SK-N-SH treated with all-trans-retinoic acid at 6 μM for 48 hours (cell line): ENCODE results near the gene IRGQ.

ENCODE experiments used
- ATAC-seq: fragments of 200-7000 bp; cut with Tn5 transposase; 3 replicates; pipeline ENCODE4 v1.9.1; 2020; ENCODE audit warnings: mild to moderate bottlenecking, moderate library complexity
- BACH2 ChIP-seq: fragments of 250-450 bp; sonication (Bioruptor Pico); IDR thresholded peaks from 2 replicates; pipeline ENCODE4 v1.9.0; 2021; ENCODE audit warnings: mild to moderate bottlenecking, borderline replicate concordance
- CREB5 ChIP-seq: fragments of 250-450 bp; sonication (Bioruptor Pico); IDR thresholded peaks from 2 replicates; pipeline ENCODE4 v1.5.1; 2020; ENCODE audit warnings: low read depth, mild to moderate bottlenecking, moderate library complexity
- CSDC2 ChIP-seq: fragments of 250-450 bp; sonication (Bioruptor Pico); IDR thresholded peaks from 2 replicates; pipeline ENCODE4 v1.5.0; 2020; ENCODE audit warnings: mild to moderate bottlenecking, moderate library complexity
- ESRRG ChIP-seq: fragments of 250-450 bp; sonication (Bioruptor Pico); IDR thresholded peaks from 2 replicates; pipeline ENCODE4 v1.6.1; 2021; ENCODE audit warnings: mild to moderate bottlenecking
- ISL1 ChIP-seq: fragments of 250-450 bp; sonication (Bioruptor Pico); IDR thresholded peaks from 2 replicates; pipeline ENCODE4 v2.1.2; 2022; ENCODE audit warnings: mild to moderate bottlenecking, moderate library complexity
- PATZ1 ChIP-seq: fragments of 250-450 bp; sonication (Bioruptor Pico); IDR thresholded peaks from 2 replicates; pipeline ENCODE4 v1.8.0; 2020; ENCODE audit warnings: mild to moderate bottlenecking, moderate library complexity, borderline replicate concordance
- POU6F1 ChIP-seq: fragments of 250-450 bp; sonication (Bioruptor Pico); IDR thresholded peaks from 2 replicates; pipeline ENCODE4 v1.8.0; 2021; ENCODE audit warnings: low read depth, mild to moderate bottlenecking, moderate library complexity, borderline replicate concordance
- PPARA ChIP-seq: fragments of 250-450 bp; sonication (Bioruptor Pico); IDR thresholded peaks from 2 replicates; pipeline ENCODE4 v1.5.0; 2020; ENCODE audit warnings: mild to moderate bottlenecking, borderline replicate concordance
- SNAI2 ChIP-seq: fragments of 250-450 bp; sonication (Bioruptor Pico); IDR thresholded peaks from 2 replicates; pipeline ENCODE4 v1.5.0; 2020; ENCODE audit warnings: mild to moderate bottlenecking, moderate library complexity
- TCF4 ChIP-seq: fragments of 250-450 bp; sonication (Bioruptor Pico); IDR thresholded peaks from 2 replicates; pipeline ENCODE4 v1.8.0; 2021; ENCODE audit warnings: mild to moderate bottlenecking, moderate library complexity, borderline replicate concordance
- TOX ChIP-seq: fragments of 250-450 bp; sonication (Bioruptor Pico); IDR thresholded peaks from 2 replicates; pipeline ENCODE4 v1.8.0; 2021; ENCODE audit warnings: mild to moderate bottlenecking, moderate library complexity, borderline replicate concordance
- TSHZ2 ChIP-seq: fragments of 250-450 bp; sonication (Bioruptor Pico); IDR thresholded peaks from 2 replicates; pipeline ENCODE4 v1.5.0; 2020; ENCODE audit warnings: mild to moderate bottlenecking, moderate library complexity
- ZC3H10 ChIP-seq: fragments of 250-450 bp; sonication (Bioruptor Pico); IDR thresholded peaks from 2 replicates; pipeline ENCODE4 v1.5.1; 2021; ENCODE audit warnings: mild to moderate bottlenecking, moderate library complexity
- ZFP3 ChIP-seq: fragments of 250-450 bp; sonication (Bioruptor Pico); IDR thresholded peaks from 2 replicates; pipeline ENCODE4 v1.5.0; 2020; ENCODE audit warnings: mild to moderate bottlenecking, moderate library complexity
- ZNF565 ChIP-seq: fragments of 450-650 bp; formaldehyde crosslinking; conservative IDR thresholded peaks from 2 replicates; pipeline ENCODE4 v1.5.0; 2020; ENCODE audit warnings: low read depth, mild to moderate bottlenecking, moderate library complexity
- ZNF70 ChIP-seq: fragments of 450-650 bp; formaldehyde crosslinking; IDR thresholded peaks from 2 replicates; pipeline ENCODE4 v1.5.0; 2020; ENCODE audit warnings: mild to moderate bottlenecking, moderate library complexity

The IRGQ gene

GRCh38 chr19:43596842-43597461 lies 1.0 kb upstream of the IRGQ start:
- TF ChIP-seq TSHZ2 (CRISPR knock-in tag), result no peak
- TF ChIP-seq TOX, result no peak
- no peak for TF ChIP-seq ZNF70 (CRISPR knock-in tag)
- TF ChIP-seq TCF4 (CRISPR knock-in tag), result no peak
- TF ChIP-seq ZC3H10 (CRISPR knock-in tag), result no peak
- no peak for TF ChIP-seq BACH2 (CRISPR knock-in tag)
- no peak for TF ChIP-seq PPARA (CRISPR knock-in tag)
- no peak for TF ChIP-seq POU6F1
- no peak for TF ChIP-seq PATZ1
- TF ChIP-seq CREB5 (CRISPR knock-in tag), result no peak
- ATAC-seq, result no peak

- peak; percentile 49 for ATAC-seq
- TF ChIP-seq ZNF70 (CRISPR knock-in tag) (no peak), ZFP3 (peak; percentile 95)
Measured at GRCh38 chr19:43595605-43595998, 332 bp downstream of the IRGQ start.

GRCh38 chr19:43594710-43595604 lies 977 bp downstream of the IRGQ start:
- ATAC-seq, result peak; percentile 68
- no peak for TF ChIP-seq TOX
- TF ChIP-seq POU6F1, result no peak
- TF ChIP-seq TSHZ2 (CRISPR knock-in tag), result no peak
- TF ChIP-seq ESRRG (CRISPR knock-in tag), result no peak
- TF ChIP-seq BACH2 (CRISPR knock-in tag), result no peak
- TF ChIP-seq CSDC2 (CRISPR knock-in tag), result no peak
- TF ChIP-seq CREB5 (CRISPR knock-in tag), result no peak
- no peak for TF ChIP-seq PATZ1
- TF ChIP-seq ZC3H10 (CRISPR knock-in tag), result no peak
- no peak for TF ChIP-seq SNAI2 (CRISPR knock-in tag)
- TF ChIP-seq ZNF565, result no peak
- TF ChIP-seq TCF4 (CRISPR knock-in tag), result no peak
- TF ChIP-seq ISL1 (CRISPR knock-in tag), result no peak
